H1 (cell line): ENCODE data around the gene TRIP11.

Experiments
- CBX5 ChIP-seq: fragments of 300-800, 300-1000 bp; sonication (generic); IDR thresholded peaks from 2 replicates; pipeline ENCODE4 v1.7.1; 2016; ENCODE audit warnings: antibody characterized with exemption, low read length, low read depth
- CEBPB ChIP-seq: IDR thresholded peaks from 2 replicates; pipeline ENCODE4 v1.6.1; 2012; ENCODE audit warnings: low read depth, low read length
- EP300 ChIP-seq, 2 experiments: IDR thresholded peaks; 1 replicate in 1 of 2; 2 replicates in 1 of 2; pipeline ENCODE4 v1.6.1; 2011 to 2012; ENCODE audit warnings: low read depth in 2 of 2, low read length in 2 of 2, mild to moderate bottlenecking in 2 of 2, borderline replicate concordance in 1 of 2, inconsistent platforms in 1 of 2, moderate library complexity in 1 of 2
- POLR2A ChIP-seq, 2 experiments: IDR thresholded peaks; 1 replicate in 1 of 2; 2 replicates in 1 of 2; pipeline ENCODE4 v1.6.1; 2011; ENCODE audit warnings: low read depth in 2 of 2, low read length in 2 of 2, mild to moderate bottlenecking in 2 of 2; ENCODE audit errors: control extremely low read depth in 1 of 2
- RAD21 ChIP-seq, 2 experiments: IDR thresholded peaks in 1 of 2; conservative IDR thresholded peaks in 1 of 2; 2 replicates each; pipeline ENCODE4 v1.6.1; 2011; ENCODE audit warnings: low read depth in 2 of 2, low read length in 2 of 2, improper control_type of control experiment in 1 of 2, inconsistent platforms in 1 of 2, mild to moderate bottlenecking in 1 of 2, moderate library complexity in 1 of 2
- SP1 ChIP-seq: IDR thresholded peaks from 2 replicates; pipeline ENCODE4 v1.6.1; 2011; ENCODE audit warnings: low read depth, low read length
- TCF12 ChIP-seq: IDR thresholded peaks from 2 replicates; pipeline ENCODE4 v1.6.1; 2011; ENCODE audit warnings: low read depth, mild to moderate bottlenecking, low read length
- TF ChIP-seq, protein P1 (sequence below), 3 experiments: IDR thresholded peaks; 1 replicate in 2 of 3; 2 replicates in 1 of 3; pipeline versions ENCODE4 v1.5.1 to v1.6.1; 2011; ENCODE audit warnings: low read length in 3 of 3, mild to moderate bottlenecking in 3 of 3, inconsistent platforms in 2 of 3, low read depth in 1 of 3, moderate library complexity in 1 of 3; ENCODE audit not compliant: insufficient read depth in 1 of 3; ENCODE audit errors: control extremely low read depth in 1 of 3

DNA sequence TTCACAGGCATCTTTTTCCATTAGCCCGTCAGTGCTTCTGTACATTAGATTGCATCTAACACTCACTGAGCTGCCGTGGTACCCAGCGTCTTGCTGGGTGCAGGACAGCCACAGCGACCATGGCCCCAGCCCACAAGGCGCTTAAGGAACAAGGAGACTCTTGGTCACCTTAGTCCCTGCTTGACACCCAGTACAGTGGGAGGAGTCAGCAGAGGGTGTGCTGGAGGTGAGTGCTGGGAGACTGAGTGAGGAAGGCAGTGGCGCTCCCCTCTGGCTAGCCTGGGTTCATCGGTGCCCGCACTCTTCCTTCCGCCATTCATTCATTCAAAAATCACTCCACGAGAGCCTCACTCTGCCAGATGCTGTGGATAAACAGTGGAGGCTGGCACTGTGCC, 114.1 kb downstream of the TRIP11 start:
- TF ChIP-seq CBX5: no peak
- TF ChIP-seq TCF12: no peak
- TF ChIP-seq, protein P1, sequence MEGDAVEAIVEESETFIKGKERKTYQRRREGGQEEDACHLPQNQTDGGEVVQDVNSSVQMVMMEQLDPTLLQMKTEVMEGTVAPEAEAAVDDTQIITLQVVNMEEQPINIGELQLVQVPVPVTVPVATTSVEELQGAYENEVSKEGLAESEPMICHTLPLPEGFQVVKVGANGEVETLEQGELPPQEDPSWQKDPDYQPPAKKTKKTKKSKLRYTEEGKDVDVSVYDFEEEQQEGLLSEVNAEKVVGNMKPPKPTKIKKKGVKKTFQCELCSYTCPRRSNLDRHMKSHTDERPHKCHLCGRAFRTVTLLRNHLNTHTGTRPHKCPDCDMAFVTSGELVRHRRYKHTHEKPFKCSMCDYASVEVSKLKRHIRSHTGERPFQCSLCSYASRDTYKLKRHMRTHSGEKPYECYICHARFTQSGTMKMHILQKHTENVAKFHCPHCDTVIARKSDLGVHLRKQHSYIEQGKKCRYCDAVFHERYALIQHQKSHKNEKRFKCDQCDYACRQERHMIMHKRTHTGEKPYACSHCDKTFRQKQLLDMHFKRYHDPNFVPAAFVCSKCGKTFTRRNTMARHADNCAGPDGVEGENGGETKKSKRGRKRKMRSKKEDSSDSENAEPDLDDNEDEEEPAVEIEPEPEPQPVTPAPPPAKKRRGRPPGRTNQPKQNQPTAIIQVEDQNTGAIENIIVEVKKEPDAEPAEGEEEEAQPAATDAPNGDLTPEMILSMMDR (IDR thresholded peaks at IDR 0.05; ENCODE audit: control extremely low read depth in 1 of 3, insufficient read depth in 1 of 3, low read depth in 1 of 3, low read length in 3 of 3): peak in 2 of 3 experiments; percentile 8 to 10; a peak in 2 of 4 replicates
- TF ChIP-seq EP300 (IDR thresholded peaks at IDR 0.05; ENCODE audit: borderline replicate concordance in 1 of 2, low read depth in 2 of 2, low read length in 2 of 2): no peak
- no peak for TF ChIP-seq SP1
- TF ChIP-seq POLR2A (IDR thresholded peaks at IDR 0.05; ENCODE audit: control extremely low read depth in 1 of 2, low read depth in 2 of 2, low read length in 2 of 2): no peak
- TF ChIP-seq CEBPB: no peak
- peak; percentile 13; a peak in 2 of 4 replicates for TF ChIP-seq RAD21 (IDR thresholded peaks at IDR 0.05 in 1 of 2, conservative IDR thresholded peaks at IDR 0.05 in 1 of 2; ENCODE audit: low read depth in 2 of 2, low read length in 2 of 2)
